ENCODE measurements around the gene RFX5.

RFX5 gene

DNA sequence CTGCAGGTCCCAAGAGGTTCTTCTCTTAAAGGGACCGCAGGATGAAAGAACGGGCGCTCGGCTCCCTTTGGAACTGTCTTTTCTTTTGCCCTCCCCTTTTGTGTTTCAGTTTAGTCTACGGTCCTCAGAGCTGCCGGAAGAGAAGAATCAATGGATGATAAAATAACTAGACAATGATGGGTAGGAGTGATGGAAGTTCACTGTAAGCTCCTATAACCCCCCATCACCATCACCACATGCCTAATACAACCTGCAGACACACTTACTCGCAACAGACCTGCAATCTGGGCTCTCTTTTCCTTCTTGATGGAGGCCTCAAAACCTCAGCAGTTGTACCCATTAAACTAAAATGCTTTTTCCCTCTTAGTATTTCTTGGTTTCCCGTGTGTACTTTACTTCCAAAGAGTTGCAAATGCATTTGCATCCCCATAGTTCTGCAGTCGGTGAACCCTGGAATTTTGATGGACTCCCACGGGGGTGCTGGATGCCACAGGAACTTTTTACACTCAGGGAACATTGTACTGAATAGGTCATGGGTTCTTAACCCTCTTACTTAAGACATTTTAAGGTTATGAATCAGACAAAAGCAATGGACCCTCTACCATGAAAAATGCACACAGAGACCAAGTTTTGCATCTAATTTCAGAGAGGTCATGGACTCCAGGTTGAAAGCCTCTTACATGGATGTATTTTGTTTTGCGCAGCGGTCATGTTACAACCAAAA lies 633 bp upstream of the RFX5 start:
- H3K4me2 ChIP-seq (ENCODE audit: low read length), result peak overlapping the region; percentile 59
- H3K27ac ChIP-seq, result peak overlapping the region; percentile 80
- H3K9ac ChIP-seq, result no peak overlapping the region
- H3K27me3 ChIP-seq (ENCODE audit: control insufficient read depth, insufficient read depth, low read length), result no peaks in the 10 kb centered on the region
- TF ChIP-seq, protein P1, sequence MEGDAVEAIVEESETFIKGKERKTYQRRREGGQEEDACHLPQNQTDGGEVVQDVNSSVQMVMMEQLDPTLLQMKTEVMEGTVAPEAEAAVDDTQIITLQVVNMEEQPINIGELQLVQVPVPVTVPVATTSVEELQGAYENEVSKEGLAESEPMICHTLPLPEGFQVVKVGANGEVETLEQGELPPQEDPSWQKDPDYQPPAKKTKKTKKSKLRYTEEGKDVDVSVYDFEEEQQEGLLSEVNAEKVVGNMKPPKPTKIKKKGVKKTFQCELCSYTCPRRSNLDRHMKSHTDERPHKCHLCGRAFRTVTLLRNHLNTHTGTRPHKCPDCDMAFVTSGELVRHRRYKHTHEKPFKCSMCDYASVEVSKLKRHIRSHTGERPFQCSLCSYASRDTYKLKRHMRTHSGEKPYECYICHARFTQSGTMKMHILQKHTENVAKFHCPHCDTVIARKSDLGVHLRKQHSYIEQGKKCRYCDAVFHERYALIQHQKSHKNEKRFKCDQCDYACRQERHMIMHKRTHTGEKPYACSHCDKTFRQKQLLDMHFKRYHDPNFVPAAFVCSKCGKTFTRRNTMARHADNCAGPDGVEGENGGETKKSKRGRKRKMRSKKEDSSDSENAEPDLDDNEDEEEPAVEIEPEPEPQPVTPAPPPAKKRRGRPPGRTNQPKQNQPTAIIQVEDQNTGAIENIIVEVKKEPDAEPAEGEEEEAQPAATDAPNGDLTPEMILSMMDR (IDR thresholded peaks at IDR 0.05), result no peak
- no peaks in the 10 kb centered on the region for H3K36me3 ChIP-seq (ENCODE audit: control insufficient read depth, insufficient read depth, low read length)
- H3K9me3 ChIP-seq (ENCODE audit: control insufficient read depth, low read length), result no peaks in the 10 kb centered on the region
- peak overlapping the region; percentile 67 for H3K4me3 ChIP-seq (ENCODE audit: low read depth, low read length)
- H3K79me2 ChIP-seq, result no peaks in the 10 kb centered on the region
- peak overlapping the region; percentile 85 for H2AFZ ChIP-seq
- H3K4me1 ChIP-seq, result no peaks in the 10 kb centered on the region

DNA sequence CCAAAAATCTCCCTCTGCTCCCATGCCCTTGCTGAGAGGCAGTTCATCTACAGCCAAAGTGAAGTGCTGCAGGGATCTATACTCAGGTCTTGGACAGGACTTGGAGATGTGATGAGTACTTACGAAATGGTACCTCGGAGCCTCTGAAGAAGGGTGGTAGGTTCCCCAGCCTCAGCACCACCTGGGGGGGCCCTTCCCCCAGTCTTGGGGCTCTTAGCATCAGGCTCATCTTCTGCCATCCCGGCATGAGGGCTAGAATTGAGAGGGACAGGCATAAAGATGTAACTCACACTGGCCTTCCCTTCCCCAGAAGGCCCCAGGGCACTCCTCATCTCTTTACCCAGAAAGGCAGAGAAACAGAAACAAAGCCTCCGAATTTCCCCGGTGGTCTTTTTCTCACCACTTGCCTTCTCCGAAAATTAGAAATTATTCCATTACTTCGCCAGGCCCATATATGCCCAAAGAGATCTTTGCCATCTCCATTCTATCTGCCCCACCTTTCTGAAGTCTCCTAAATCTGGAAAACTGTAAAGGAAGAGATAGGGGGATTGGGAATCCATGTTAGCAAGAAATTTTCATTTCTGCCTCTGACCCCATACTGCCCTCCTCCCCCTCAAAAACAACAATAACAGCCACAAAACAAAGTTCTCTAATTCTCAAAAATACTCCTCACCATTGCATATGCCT lies 827 bp downstream of the RFX5 start:
- peak overlapping the region; percentile 85 for H2AFZ ChIP-seq
- H3K9ac ChIP-seq, result no peak overlapping the region
- TF ChIP-seq, protein P1 (IDR thresholded peaks at IDR 0.05), result no peak
- H3K4me3 ChIP-seq (ENCODE audit: low read depth, low read length), result peak overlapping the region; percentile 67
- peak overlapping the region; percentile 59 for H3K4me2 ChIP-seq (ENCODE audit: low read length)
- no peaks in the 10 kb centered on the region for H3K36me3 ChIP-seq (ENCODE audit: control insufficient read depth, insufficient read depth, low read length)
- no peaks in the 10 kb centered on the region for H3K4me1 ChIP-seq
- no peaks in the 10 kb centered on the region for H3K9me3 ChIP-seq (ENCODE audit: control insufficient read depth, low read length)
- H3K79me2 ChIP-seq, result no peaks in the 10 kb centered on the region
- peak overlapping the region; percentile 80 for H3K27ac ChIP-seq
- H3K27me3 ChIP-seq (ENCODE audit: control insufficient read depth, insufficient read depth, low read length), result no peaks in the 10 kb centered on the region

DNA sequence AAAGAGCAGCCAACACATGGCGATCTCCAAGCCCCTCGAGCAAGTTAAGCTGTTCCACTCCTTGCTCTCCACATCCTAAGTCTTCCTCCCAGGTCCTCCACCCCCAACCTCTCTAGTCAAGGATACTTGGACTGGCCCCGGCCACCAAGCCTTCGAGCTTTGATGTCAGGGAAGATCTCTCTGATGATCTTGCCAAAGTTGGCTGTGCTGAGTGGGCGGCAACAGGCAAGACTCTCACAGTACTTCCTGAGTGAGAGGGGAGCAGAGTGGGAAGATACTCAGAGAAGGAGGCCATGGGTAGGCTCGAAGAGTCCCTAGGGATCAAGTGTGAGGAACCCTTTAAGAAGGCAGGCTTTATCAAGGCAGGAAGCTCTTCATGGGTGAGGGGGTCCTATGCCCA lies 2.8 kb downstream of the RFX5 start:
- Histone ChIP-seq H3K4me3 (ENCODE audit: low read depth, low read length) (no peak overlapping the region), H3K9ac (no peak overlapping the region), H3K36me3 (ENCODE audit: control insufficient read depth, insufficient read depth, low read length) (no peaks in the 10 kb centered on the region), H3K79me2 (no peaks in the 10 kb centered on the region), H3K9me3 (ENCODE audit: control insufficient read depth, low read length) (no peaks in the 10 kb centered on the region), H3K27me3 (ENCODE audit: control insufficient read depth, insufficient read depth, low read length) (no peaks in the 10 kb centered on the region), H3K4me2 (ENCODE audit: low read length) (no peak overlapping the region), H2AFZ (no peak overlapping the region), H3K4me1 (no peaks in the 10 kb centered on the region), H3K27ac (no peak overlapping the region)
- TF ChIP-seq, protein P1 (IDR thresholded peaks at IDR 0.05), result no peak

DNA sequence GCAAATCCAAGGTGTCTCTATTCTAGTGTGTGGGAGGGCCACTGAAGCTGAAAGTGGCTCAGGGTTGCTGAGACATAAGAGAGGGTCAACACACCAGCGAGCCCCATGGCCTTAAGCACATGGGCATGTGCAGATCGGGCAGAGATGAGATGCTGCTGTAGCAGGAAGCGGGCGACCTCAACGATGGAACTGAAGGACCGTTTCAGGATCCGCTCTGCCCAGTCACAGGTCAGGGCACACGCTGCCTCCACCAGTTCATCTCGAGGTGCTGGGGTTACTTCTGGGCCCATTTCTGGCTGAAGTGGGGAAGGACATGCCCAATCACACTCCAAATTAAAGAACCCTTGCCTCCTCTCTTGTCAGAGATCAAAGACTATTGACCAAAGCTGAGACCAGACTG lies 3.5 kb downstream of the RFX5 start:
- H3K36me3 ChIP-seq (ENCODE audit: control insufficient read depth, insufficient read depth, low read length), result no peaks in the 10 kb centered on the region
- H3K4me3 ChIP-seq (ENCODE audit: low read depth, low read length), result no peak overlapping the region
- H3K4me2 ChIP-seq (ENCODE audit: low read length), result no peak overlapping the region
- H3K79me2 ChIP-seq, result no peaks in the 10 kb centered on the region
- no peaks in the 10 kb centered on the region for H3K4me1 ChIP-seq
- H3K27ac ChIP-seq, result no peak overlapping the region
- no peaks in the 10 kb centered on the region for H3K9me3 ChIP-seq (ENCODE audit: control insufficient read depth, low read length)
- no peak overlapping the region for H2AFZ ChIP-seq
- no peaks in the 10 kb centered on the region for H3K27me3 ChIP-seq (ENCODE audit: control insufficient read depth, insufficient read depth, low read length)
- H3K9ac ChIP-seq, result no peak overlapping the region
- TF ChIP-seq, protein P1 (IDR thresholded peaks at IDR 0.05), result no peak

Measured in parathyroid adenoma (tissue), 2 donors.